Iris pigment epithelial cell (primary cell): Measurements from ENCODE around the gene CFAP119.

ENCODE experiments used
- DNase-seq: peaks from one replicate; pipeline ENCODE4 v3.0.0-alpha.2; 2011; ENCODE audit warnings: low read depth

CFAP119 gene

GRCh38 chr16:30740364-30741251 lies 21.3 kb downstream of the CFAP119 start:
- peak; percentile 84 for DNase-seq

GRCh38 chr16:30738984-30739951 lies 22.6 kb downstream of the CFAP119 start:
- DNase-seq, result no peak

DNA sequence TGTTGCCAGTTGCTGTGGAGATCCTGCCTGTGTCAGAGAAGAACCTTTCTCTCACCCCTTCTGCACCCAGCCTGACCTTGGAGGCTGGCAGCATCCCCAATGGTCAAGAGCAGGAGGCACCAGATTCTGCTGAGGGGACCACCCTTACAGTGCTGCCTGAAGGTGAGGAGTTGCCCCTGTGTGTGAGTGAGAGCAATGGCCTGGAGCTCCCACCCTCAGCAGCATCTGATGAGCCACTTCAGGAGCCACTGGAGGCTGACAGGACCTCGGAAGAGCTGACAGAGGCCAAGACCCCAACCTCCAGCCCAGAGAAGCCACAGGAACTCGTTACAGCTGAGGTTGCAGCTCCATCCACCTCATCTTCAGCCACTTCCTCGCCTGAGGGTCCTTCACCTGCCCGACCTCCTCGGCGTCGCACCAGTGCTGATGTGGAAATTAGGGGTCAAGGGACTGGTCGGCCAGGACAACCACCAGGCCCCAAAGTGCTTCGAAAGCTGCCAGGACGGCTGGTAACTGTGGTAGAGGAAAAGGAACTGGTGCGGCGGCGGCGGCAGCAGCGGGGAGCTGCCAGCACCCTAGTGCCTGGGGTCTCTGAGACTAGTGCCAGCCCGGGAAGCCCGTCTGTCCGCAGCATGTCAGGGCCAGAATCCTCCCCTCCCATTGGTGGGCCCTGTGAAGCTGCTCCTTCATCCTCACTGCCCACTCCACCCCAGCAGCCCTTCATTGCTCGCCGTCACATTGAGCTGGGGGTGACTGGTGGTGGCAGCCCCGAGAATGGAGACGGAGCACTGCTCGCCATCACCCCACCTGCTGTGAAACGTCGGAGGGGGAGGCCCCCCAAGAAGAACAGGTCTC lies 23.8 kb downstream of the CFAP119 start:
- no peak for DNase-seq

- DNase-seq, result no peak
Measured at GRCh38 chr16:30736995-30737793, 24.7 kb downstream of the CFAP119 start.

DNA sequence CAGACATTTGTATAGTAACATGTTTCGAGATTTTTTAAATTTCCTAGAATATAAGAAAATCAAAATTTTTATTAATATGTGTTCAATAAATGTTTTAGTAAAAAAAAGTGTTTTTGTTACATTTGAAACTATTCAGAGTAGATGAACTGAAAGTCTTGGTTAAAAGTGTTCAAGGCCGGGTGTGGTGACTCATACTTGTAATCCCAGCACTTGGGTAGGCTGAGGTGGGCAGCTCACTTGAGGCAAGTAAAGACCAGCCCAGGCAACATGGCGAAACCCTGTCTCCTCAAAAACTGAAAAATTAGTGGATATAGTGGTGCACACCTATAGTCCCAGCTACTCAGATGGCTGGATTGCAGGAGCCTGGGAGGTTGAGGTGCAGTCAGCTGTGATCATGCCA lies 30.5 kb downstream of the CFAP119 start:
- peak; percentile 79 for DNase-seq

- no peak for DNase-seq
Measured at GRCh38 chr16:30728899-30729672, 32.8 kb downstream of the CFAP119 start.

GRCh38 chr16:30728321-30728720 lies 33.5 kb downstream of the CFAP119 start:
- no peak for DNase-seq

DNA sequence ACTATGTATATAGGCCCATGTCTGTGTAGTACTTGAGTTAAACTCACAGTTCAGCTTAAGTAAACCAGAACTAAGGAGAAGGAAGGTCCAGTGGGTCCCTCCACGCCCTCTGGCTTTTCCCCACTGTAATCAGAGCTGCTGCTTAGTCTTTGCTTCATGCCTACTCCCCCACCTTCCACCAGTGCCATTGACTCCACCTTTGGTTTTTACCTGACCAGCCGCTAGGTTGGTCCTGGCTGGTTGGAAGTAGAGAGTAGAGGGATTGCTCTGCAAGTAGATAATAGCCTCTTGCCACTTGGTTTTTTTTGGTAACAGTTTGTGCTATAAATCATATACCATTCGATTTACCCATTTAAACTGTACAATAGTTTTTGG lies 36.5 kb downstream of the CFAP119 start:
- DNase-seq, result no peak

- no peak for DNase-seq
Measured at GRCh38 chr16:30724641-30725417, 37.0 kb downstream of the CFAP119 start.

DNA sequence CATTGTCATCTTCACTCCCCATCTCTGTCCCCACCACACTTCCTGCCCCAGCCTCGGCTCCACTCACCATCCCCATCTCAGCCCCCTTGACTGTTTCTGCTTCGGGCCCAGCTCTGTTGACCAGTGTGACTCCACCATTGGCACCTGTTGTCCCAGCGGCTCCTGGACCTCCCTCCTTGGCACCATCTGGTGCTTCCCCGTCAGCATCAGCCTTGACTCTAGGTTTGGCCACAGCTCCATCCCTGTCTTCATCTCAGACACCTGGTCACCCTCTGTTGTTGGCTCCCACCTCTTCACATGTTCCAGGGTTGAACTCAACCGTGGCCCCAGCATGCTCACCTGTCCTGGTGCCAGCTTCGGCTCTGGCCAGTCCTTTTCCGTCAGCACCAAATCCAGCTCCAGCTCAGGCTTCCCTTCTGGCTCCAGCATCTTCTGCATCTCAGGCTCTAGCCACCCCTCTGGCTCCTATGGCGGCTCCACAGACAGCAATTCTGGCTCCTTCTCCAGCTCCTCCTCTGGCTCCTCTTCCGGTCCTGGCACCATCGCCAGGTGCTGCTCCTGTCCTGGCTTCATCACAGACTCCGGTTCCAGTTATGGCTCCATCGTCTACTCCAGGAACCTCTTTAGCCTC lies 38.0 kb downstream of the CFAP119 start:
- no peak for DNase-seq

- DNase-seq, result no peak
Measured at GRCh38 chr16:30722916-30723315, 38.9 kb downstream of the CFAP119 start.

GRCh38 chr16:30722443-30722842 lies 39.4 kb downstream of the CFAP119 start:
- DNase-seq, result no peak

GRCh38 chr16:30721606-30722005 lies 40.3 kb downstream of the CFAP119 start:
- DNase-seq, result no peak

DNA sequence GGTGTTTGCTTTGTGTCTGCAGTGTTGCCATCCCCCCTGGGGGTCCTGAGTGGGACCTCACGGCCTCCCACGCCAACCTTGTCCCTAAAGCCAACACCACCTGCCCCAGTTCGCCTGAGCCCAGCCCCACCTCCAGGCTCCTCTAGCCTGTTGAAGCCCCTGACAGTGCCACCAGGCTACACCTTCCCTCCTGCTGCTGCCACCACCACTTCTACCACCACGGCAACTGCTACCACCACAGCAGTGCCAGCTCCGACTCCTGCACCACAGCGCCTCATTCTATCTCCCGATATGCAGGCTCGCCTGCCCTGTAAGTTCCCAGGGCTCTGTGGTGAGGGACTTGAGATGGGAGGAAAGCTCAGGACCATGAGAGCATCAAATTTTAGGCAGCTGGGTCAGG lies 40.7 kb downstream of the CFAP119 start:
- DNase-seq, result no peak

GRCh38 chr16:30720694-30721093 lies 41.2 kb downstream of the CFAP119 start:
- no peak for DNase-seq

GRCh38 chr16:30720086-30720485 lies 41.8 kb downstream of the CFAP119 start:
- DNase-seq, result no peak

DNA sequence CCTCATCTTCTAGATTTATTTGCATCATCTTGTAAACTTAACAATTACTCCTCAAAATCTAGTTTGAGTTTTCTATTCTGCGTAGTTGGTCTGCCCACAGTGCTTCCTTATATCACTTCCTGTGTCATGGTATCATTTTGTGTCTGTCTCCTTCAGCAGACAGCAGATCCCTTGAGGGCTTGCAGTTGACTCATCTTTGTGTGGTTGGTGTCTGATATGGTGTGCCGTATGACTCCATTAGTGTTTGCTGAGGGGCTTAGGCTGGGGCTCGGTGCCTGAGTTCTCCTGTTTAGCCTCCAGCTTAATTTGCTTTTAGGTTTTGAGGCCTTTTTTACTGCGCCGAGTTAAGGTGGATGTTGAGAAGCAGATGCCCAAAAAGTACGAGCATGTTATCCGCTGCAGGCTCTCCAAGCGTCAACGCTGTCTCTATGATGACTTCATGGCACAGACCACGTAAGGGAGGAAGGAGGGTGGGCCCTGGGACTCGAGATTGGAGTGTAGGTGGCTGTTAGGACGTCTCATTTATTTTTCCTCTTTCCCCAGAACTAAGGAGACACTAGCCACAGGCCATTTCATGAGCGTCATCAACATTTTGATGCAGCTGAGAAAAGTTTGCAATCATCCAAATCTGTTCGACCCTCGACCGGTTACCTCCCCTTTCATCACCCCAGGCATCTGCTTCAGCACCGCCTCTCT lies 46.0 kb downstream of the CFAP119 start:
- peak; percentile 85 for DNase-seq

DNA sequence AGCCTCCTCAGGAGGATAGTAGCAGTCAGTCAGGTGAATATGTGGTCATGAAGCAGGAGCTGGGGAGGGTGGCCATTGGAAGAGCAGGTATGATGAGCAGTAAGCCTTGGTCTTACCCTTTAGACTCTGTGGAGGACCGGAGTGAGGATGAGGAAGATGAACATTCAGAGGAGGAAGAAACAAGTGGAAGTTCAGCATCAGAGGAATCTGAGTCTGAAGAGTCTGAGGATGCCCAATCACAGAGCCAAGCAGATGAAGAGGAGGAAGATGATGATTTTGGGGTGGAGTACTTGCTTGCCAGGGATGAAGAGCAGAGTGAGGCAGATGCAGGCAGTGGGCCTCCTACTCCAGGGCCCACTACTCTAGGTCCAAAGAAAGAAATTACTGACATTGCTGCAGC lies 50.1 kb downstream of the CFAP119 start:
- no peak for DNase-seq
